GM13976 (cell line): ENCODE data around the gene PPP1R12B.
A peak's percentile ranks its signal among the peaks of the same experiment; 100 is the strongest.
"Not testable (repeated sequence)": the region's sequence is repeated elsewhere in the genome, so short reads cannot be mapped to it uniquely, and the experiment has no call there.

ENCODE experiments used
- DNase-seq: peaks from one replicate; pipeline ENCODE4 v3.0.0; 2012; ENCODE audit warnings: low spot score
- CTCF ChIP-seq: IDR thresholded peaks from 2 replicates; pipeline ENCODE4 v1.5.1; 2012; ENCODE audit warnings: borderline replicate concordance, mild to moderate bottlenecking; ENCODE audit not compliant: insufficient read depth; ENCODE audit errors: extremely low read depth, missing control alignments, control extremely low read depth
- in situ Hi-C: fragments of 300-500 bp; cut with MboI; formaldehyde crosslinking; loops from one replicate; pipeline ENCODE4 v1.12.0; 2022; ENCODE audit warnings: low sequenced_read_pairs, mixed read lengths, inconsistent platforms; ENCODE audit not compliant: unreplicated experiment

PPP1R12B gene

GRCh38 chr1:202624088-202624780, 275.7 kb downstream of the PPP1R12B start:
- TF ChIP-seq CTCF, result no peak
- in situ Hi-C loops, result no loop called here
- DNase-seq, result no peak

GRCh38 chr1:202624781-202625108, 276.2 kb downstream of the PPP1R12B start:
- no peak for TF ChIP-seq CTCF
- in situ Hi-C loops, result no loop called here
- DNase-seq, result no peak

GRCh38 chr1:202625416-202626360, 277.2 kb downstream of the PPP1R12B start:
- peak; percentile 89 for DNase-seq
- in situ Hi-C loops, result no loop called here
- TF ChIP-seq CTCF, result peak; percentile 84

- in situ Hi-C loops, DNase-seq: not testable (repeated sequence)
Measured at GRCh38 chr1:202627036-202627435, 278.5 kb downstream of the PPP1R12B start.

- in situ Hi-C loops, result no loop called here
- no peak for DNase-seq
- TF ChIP-seq CTCF, result no peak
Measured at GRCh38 chr1:202627841-202628565, 279.5 kb downstream of the PPP1R12B start.

GRCh38 chr1:202628646-202629215, 280.2 kb downstream of the PPP1R12B start:
- no peak for TF ChIP-seq CTCF
- no peak for DNase-seq
- in situ Hi-C loops, result no loop called here

GRCh38 chr1:202629257-202629811, 280.8 kb downstream of the PPP1R12B start:
- in situ Hi-C loops, DNase-seq: not testable (repeated sequence)

- in situ Hi-C loops, result not testable (repeated sequence)
Measured at GRCh38 chr1:202630096-202630495, 281.6 kb downstream of the PPP1R12B start.

More at GRCh38 chr1:202630096-202630495, 281.6 kb downstream of the PPP1R12B start:
- not testable (repeated sequence) for DNase-seq
